ENCODE measurements around the gene LRIG1. TPM values are rescaled to one million over a fixed set of nuclear protein-coding genes. Genes with fewer than 3 reads are reported as not detected.

Gene LRIG1
- total RNA-seq, 1 donor from 2014 or later = 169 TPM

GRCh38 chr3:66472313-66473134 is 28.3 kb downstream of the LRIG1 start:
- Histone ChIP-seq H2AFZ (replicated peaks) (no peak overlapping the region), H3K36me3 (no peaks in the 10 kb centered on the region), H3K79me2 (ENCODE audit: low read depth) (peaks cover 100% of the 10 kb centered on the region), H3F3A (ENCODE audit: low read depth) (peaks cover 77% of the 10 kb centered on the region), H3K9ac (no peak overlapping the region), H4K20me1 (ENCODE audit: low read depth) (peaks cover 100% of the 10 kb centered on the region), H3K4me3 (no peak overlapping the region), H3K9me3 (ENCODE audit: low read depth) (no peaks in the 10 kb centered on the region), H3K27me3 (no peaks in the 10 kb centered on the region), H3K4me2 (no peak overlapping the region), H3K4me1 (peaks cover 89% of the 10 kb centered on the region), H3K27ac (peak overlapping the region; percentile 53)
- Mint-ChIP-seq H3K27me3 (ENCODE audit: insufficient read depth, low read depth) (no peaks in the 10 kb centered on the region), H3K27ac (no peak overlapping the region), H3K9me3 (peaks cover 11% of the 10 kb centered on the region), H3K4me1 (peaks cover 38% of the 10 kb centered on the region), H3K36me3 (peaks cover 19% of the 10 kb centered on the region), H3K4me3 (no peak overlapping the region)
- DNase-seq (ENCODE audit: low spot score) = no peak
- no peak for TF ChIP-seq CTCF (IDR thresholded peaks at IDR 0.05)

GRCh38 chr3:66470956-66471686 is 29.7 kb downstream of the LRIG1 start:
- Mint-ChIP-seq H3K27me3 (ENCODE audit: insufficient read depth, low read depth) (no peaks in the 10 kb centered on the region), H3K4me1 (peaks cover 47% of the 10 kb centered on the region), H3K4me3 (no peak overlapping the region), H3K36me3 (peaks cover 21% of the 10 kb centered on the region), H3K9me3 (peaks cover 11% of the 10 kb centered on the region), H3K27ac (no peak overlapping the region)
- H3K9ac ChIP-seq = no peak overlapping the region
- H3K27me3 ChIP-seq = no peaks in the 10 kb centered on the region
- H2AFZ ChIP-seq (replicated peaks) = no peak overlapping the region
- peak overlapping the region; percentile 78 for H3K27ac ChIP-seq
- H3F3A ChIP-seq (ENCODE audit: low read depth) = peaks cover 64% of the 10 kb centered on the region
- H3K36me3 ChIP-seq = no peaks in the 10 kb centered on the region
- TF ChIP-seq EZH2 (IDR thresholded peaks at IDR 0.05) (no peak), CTCF (IDR thresholded peaks at IDR 0.05) (no peak), EZH2phosphoT487 (IDR thresholded peaks at IDR 0.05) (no peak)
- H3K4me1 ChIP-seq = peaks cover 88% of the 10 kb centered on the region
- H4K20me1 ChIP-seq (ENCODE audit: low read depth) = peaks cover 100% of the 10 kb centered on the region
- H3K9me3 ChIP-seq (ENCODE audit: low read depth) = no peaks in the 10 kb centered on the region
- peak overlapping the region; percentile 57 for H3K4me2 ChIP-seq
- H3K4me3 ChIP-seq = peak overlapping the region; percentile 12
- H3K79me2 ChIP-seq (ENCODE audit: low read depth) = peaks cover 100% of the 10 kb centered on the region
- peak; percentile 40 for DNase-seq (ENCODE audit: low spot score)

GRCh38 chr3:66470285-66470684 is 30.5 kb downstream of the LRIG1 start:
- no peak overlapping the region for H3K27ac Mint-ChIP-seq
- Histone ChIP-seq H4K20me1 (ENCODE audit: low read depth) (peaks cover 100% of the 10 kb centered on the region), H3K27ac (peak overlapping the region; percentile 24), H3F3A (ENCODE audit: low read depth) (peaks cover 56% of the 10 kb centered on the region), H3K27me3 (no peaks in the 10 kb centered on the region), H3K79me2 (ENCODE audit: low read depth) (peaks cover 100% of the 10 kb centered on the region), H3K4me2 (peak overlapping the region; percentile 57), H3K4me3 (no peak overlapping the region), H3K4me1 (peaks cover 79% of the 10 kb centered on the region), H3K36me3 (no peaks in the 10 kb centered on the region), H3K9ac (no peak overlapping the region), H3K9me3 (ENCODE audit: low read depth) (no peaks in the 10 kb centered on the region), H2AFZ (replicated peaks) (no peak overlapping the region)
- TF ChIP-seq EZH2 (IDR thresholded peaks at IDR 0.05) (no peak), CTCF (IDR thresholded peaks at IDR 0.05) (no peak), EZH2phosphoT487 (IDR thresholded peaks at IDR 0.05) (no peak)
- H3K4me1 Mint-ChIP-seq = peaks cover 50% of the 10 kb centered on the region
- DNase-seq (ENCODE audit: low spot score) = no peak
- H3K4me3 Mint-ChIP-seq = no peak overlapping the region
- H3K27me3 Mint-ChIP-seq (ENCODE audit: insufficient read depth, low read depth) = no peaks in the 10 kb centered on the region
- peaks cover 11% of the 10 kb centered on the region for H3K9me3 Mint-ChIP-seq
- H3K36me3 Mint-ChIP-seq = peaks cover 24% of the 10 kb centered on the region

Data from neural progenitor cell (in vitro differentiated cells).